GM18511 (cell line): ENCODE data around the gene TSPAN12.

Source experiments
- ATAC-seq: cut with Tn5 transposase; IDR thresholded peaks from one replicate; pipeline ENCODE4 v1.9.1; 2021; ENCODE audit warnings: mild to moderate bottlenecking, moderate library complexity; ENCODE audit not compliant: unreplicated experiment

Gene TSPAN12

GRCh38 chr7:120770206-120770605, 87.7 kb downstream of the TSPAN12 start:
- ATAC-seq: no peak

GRCh38 chr7:120760851-120761250, 97.1 kb downstream of the TSPAN12 start:
- ATAC-seq: no peak

GRCh38 chr7:120760050-120760449, 97.9 kb downstream of the TSPAN12 start:
- ATAC-seq: peak; percentile 85

- no peak for ATAC-seq
These were observed 114.8 kb downstream of the TSPAN12 start for GRCh38 chr7:120743128-120743527.

- ATAC-seq: no peak
These were observed 115.6 kb downstream of the TSPAN12 start for GRCh38 chr7:120742372-120742771.

GRCh38 chr7:120741371-120742042, 116.4 kb downstream of the TSPAN12 start:
- ATAC-seq: no peak

- no peak for ATAC-seq
These were observed 117.6 kb downstream of the TSPAN12 start for GRCh38 chr7:120740348-120740747.

- ATAC-seq: no peak
These were observed 119.1 kb downstream of the TSPAN12 start for GRCh38 chr7:120738816-120739215.
